ENCODE results near the gene SPATA3. TPM values are rescaled to one million over a fixed set of nuclear protein-coding genes. Genes with fewer than 3 reads are reported as not detected.
A peak's percentile ranks its signal among the peaks of the same experiment; 100 is the strongest.

Gene SPATA3
- total RNA-seq, 2 experiments from 2014 or later: not detected

DNA sequence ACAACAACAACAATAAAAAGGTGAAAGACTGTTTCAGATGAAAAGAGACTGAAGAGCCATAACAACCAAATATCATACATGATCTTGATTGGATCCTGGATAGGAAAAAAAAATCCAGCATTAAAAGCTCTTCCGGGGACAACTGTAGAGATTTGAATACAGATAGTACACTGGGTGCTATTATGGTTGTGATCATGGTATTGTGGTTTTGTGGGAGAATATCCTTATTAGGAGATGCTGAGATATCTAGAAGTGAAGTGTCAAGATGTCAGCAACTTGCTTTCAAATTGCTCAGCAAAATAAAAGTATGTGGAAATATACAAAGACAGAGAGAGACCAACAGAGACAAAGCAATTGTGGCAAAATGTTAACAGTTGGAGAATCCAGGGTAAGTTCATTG, 15.5 kb upstream of the SPATA3 start:
- no peaks in the 10 kb centered on the region for H3K36me3 ChIP-seq (ENCODE audit: insufficient read depth, low read length)
- H3K27me3 ChIP-seq (ENCODE audit: control insufficient read depth in 1 of 2, insufficient read depth in 2 of 2, low read length in 2 of 2): no peaks in the 10 kb centered on the region
- H3K36me3 Mint-ChIP-seq (ENCODE audit: low read depth): no peaks in the 10 kb centered on the region
- H3K4me3 Mint-ChIP-seq: no peak overlapping the region
- no peaks in the 10 kb centered on the region for H3K27me3 Mint-ChIP-seq
- TF ChIP-seq, protein P1, sequence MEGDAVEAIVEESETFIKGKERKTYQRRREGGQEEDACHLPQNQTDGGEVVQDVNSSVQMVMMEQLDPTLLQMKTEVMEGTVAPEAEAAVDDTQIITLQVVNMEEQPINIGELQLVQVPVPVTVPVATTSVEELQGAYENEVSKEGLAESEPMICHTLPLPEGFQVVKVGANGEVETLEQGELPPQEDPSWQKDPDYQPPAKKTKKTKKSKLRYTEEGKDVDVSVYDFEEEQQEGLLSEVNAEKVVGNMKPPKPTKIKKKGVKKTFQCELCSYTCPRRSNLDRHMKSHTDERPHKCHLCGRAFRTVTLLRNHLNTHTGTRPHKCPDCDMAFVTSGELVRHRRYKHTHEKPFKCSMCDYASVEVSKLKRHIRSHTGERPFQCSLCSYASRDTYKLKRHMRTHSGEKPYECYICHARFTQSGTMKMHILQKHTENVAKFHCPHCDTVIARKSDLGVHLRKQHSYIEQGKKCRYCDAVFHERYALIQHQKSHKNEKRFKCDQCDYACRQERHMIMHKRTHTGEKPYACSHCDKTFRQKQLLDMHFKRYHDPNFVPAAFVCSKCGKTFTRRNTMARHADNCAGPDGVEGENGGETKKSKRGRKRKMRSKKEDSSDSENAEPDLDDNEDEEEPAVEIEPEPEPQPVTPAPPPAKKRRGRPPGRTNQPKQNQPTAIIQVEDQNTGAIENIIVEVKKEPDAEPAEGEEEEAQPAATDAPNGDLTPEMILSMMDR (IDR thresholded peaks at IDR 0.05): no peak
- intact Hi-C loops (cut with DNase I, micrococcal nuclease): no loop called here
- H3K27ac ChIP-seq (ENCODE audit: low read depth in 1 of 2, low read length in 2 of 2): no peak overlapping the region
- POLR2A ChIA-PET: no interaction called here
- ATAC-seq (ENCODE audit: poor library complexity): no peak
- H3K4me1 ChIP-seq (ENCODE audit: insufficient read depth, low read length): peaks cover 35% of the 10 kb centered on the region
- peak overlapping the region; percentile 0 for H3K27ac Mint-ChIP-seq
- H3K9me3 Mint-ChIP-seq: no peaks in the 10 kb centered on the region
- peaks cover 40% of the 10 kb centered on the region for H3K4me1 Mint-ChIP-seq (ENCODE audit: low read depth)
- H3K4me3 ChIP-seq (ENCODE audit: low read length): no peak overlapping the region
- DNase-seq: peak in 2 of 14 experiments; percentile 28 to 46
- CTCF ChIA-PET: no interaction called here
- no peaks in the 10 kb centered on the region for H3K9me3 ChIP-seq (ENCODE audit: control insufficient read depth in 1 of 2, insufficient read depth in 1 of 2, low read length in 2 of 2)

DNA sequence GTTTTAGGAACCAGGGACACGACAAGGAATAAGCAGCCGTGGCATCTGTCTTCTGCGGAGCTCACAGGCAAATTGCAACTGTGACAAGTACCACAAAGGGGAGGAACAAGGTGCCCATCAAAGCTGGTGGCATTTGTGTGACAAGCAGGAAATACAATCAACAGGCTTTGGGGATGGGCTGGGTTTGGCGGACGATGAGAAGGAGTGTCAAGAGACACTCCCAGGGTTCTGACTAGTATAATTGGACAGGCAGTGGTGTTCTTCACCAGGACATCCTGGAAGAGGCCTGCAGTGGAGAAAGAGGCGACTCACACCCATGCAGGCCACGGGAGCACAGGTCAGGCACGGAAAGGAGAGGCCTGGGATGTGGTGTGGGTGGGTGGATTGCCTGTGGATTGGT, 14.2 kb upstream of the SPATA3 start:
- Mint-ChIP-seq H3K27me3 (no peaks in the 10 kb centered on the region), H3K4me1 (ENCODE audit: low read depth) (peaks cover 38% of the 10 kb centered on the region), H3K36me3 (ENCODE audit: low read depth) (no peaks in the 10 kb centered on the region), H3K27ac (peak overlapping the region; percentile 2), H3K9me3 (no peaks in the 10 kb centered on the region), H3K4me3 (peak overlapping the region; percentile 42)
- peak in 7 of 14 experiments; percentile 8 to 68 (median 37) for DNase-seq
- no peak overlapping the region for H3K27ac ChIP-seq (ENCODE audit: low read depth in 1 of 2, low read length in 2 of 2)
- peak; percentile 78 for ATAC-seq (ENCODE audit: poor library complexity)
- peaks cover 39% of the 10 kb centered on the region for H3K4me1 ChIP-seq (ENCODE audit: insufficient read depth, low read length)
- H3K36me3 ChIP-seq (ENCODE audit: insufficient read depth, low read length): no peaks in the 10 kb centered on the region
- H3K27me3 ChIP-seq (ENCODE audit: control insufficient read depth in 1 of 2, insufficient read depth in 2 of 2, low read length in 2 of 2): peaks cover 0 to 2% of the 10 kb centered on the region in 2 experiments
- TF ChIP-seq, protein P1 (IDR thresholded peaks at IDR 0.05): no peak
- no peaks in the 10 kb centered on the region for H3K9me3 ChIP-seq (ENCODE audit: control insufficient read depth in 1 of 2, insufficient read depth in 1 of 2, low read length in 2 of 2)
- CTCF ChIA-PET: interaction anchor here (0.8 to 2.1 kb wide), 2 partner anchors 57 to 157 kb away, joined by 4 to 8 read pairs; no protein-coding TSS in a partner anchor
- POLR2A ChIA-PET: no interaction called here
- H3K4me3 ChIP-seq (ENCODE audit: low read length): no peak overlapping the region
- intact Hi-C loops (cut with DNase I, micrococcal nuclease): no loop called here

DNA sequence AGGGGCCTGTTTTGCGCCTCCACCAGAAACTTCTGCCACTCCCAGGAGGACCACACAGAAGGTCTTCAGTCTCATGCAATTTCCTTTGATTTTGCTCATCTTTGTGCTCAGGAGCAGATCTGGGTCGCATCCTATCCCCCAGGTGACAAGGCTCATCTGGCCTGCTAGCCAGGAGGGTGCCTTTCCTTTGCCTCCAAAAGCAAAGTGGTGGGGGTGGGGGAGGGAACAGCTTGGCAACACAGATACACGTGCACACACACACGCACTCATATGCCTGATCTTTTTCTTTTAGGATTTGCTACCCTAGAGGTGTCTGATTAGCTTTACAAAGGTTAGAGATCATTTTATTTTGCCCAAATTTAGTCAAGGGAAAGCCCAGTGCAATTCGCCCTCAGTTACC, 13.8 kb upstream of the SPATA3 start:
- no peaks in the 10 kb centered on the region for H3K36me3 ChIP-seq (ENCODE audit: insufficient read depth, low read length)
- Mint-ChIP-seq H3K36me3 (ENCODE audit: low read depth) (no peaks in the 10 kb centered on the region), H3K9me3 (no peaks in the 10 kb centered on the region), H3K27ac (peak overlapping the region; percentile 2), H3K4me1 (ENCODE audit: low read depth) (peaks cover 40% of the 10 kb centered on the region), H3K4me3 (no peak overlapping the region), H3K27me3 (no peaks in the 10 kb centered on the region)
- intact Hi-C loops (cut with DNase I, micrococcal nuclease): no loop called here
- H3K27ac ChIP-seq (ENCODE audit: low read depth in 1 of 2, low read length in 2 of 2): no peak overlapping the region
- peaks cover 44% of the 10 kb centered on the region for H3K4me1 ChIP-seq (ENCODE audit: insufficient read depth, low read length)
- ATAC-seq (ENCODE audit: poor library complexity) (no peak), DNase-seq (no peak)
- ChIA-PET CTCF (interaction anchor here (0.8 to 2.1 kb wide), 2 partner anchors 58 to 158 kb away, joined by 4 to 8 read pairs; no protein-coding TSS in a partner anchor), POLR2A (no interaction called here)
- H3K27me3 ChIP-seq (ENCODE audit: control insufficient read depth in 1 of 2, insufficient read depth in 2 of 2, low read length in 2 of 2): peaks cover 0 to 2% of the 10 kb centered on the region in 2 experiments
- no peak overlapping the region for H3K4me3 ChIP-seq (ENCODE audit: low read length)
- TF ChIP-seq, protein P1 (IDR thresholded peaks at IDR 0.05): no peak
- no peaks in the 10 kb centered on the region for H3K9me3 ChIP-seq (ENCODE audit: control insufficient read depth in 1 of 2, insufficient read depth in 1 of 2, low read length in 2 of 2)
